ENCODE results near the gene PAGE1.
"Not testable (repeated sequence)": the region's sequence is repeated elsewhere in the genome, so short reads cannot be mapped to it uniquely, and the experiment has no call there.

PAGE1 gene, protein sequence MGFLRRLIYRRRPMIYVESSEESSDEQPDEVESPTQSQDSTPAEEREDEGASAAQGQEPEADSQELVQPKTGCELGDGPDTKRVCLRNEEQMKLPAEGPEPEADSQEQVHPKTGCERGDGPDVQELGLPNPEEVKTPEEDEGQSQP

DNA sequence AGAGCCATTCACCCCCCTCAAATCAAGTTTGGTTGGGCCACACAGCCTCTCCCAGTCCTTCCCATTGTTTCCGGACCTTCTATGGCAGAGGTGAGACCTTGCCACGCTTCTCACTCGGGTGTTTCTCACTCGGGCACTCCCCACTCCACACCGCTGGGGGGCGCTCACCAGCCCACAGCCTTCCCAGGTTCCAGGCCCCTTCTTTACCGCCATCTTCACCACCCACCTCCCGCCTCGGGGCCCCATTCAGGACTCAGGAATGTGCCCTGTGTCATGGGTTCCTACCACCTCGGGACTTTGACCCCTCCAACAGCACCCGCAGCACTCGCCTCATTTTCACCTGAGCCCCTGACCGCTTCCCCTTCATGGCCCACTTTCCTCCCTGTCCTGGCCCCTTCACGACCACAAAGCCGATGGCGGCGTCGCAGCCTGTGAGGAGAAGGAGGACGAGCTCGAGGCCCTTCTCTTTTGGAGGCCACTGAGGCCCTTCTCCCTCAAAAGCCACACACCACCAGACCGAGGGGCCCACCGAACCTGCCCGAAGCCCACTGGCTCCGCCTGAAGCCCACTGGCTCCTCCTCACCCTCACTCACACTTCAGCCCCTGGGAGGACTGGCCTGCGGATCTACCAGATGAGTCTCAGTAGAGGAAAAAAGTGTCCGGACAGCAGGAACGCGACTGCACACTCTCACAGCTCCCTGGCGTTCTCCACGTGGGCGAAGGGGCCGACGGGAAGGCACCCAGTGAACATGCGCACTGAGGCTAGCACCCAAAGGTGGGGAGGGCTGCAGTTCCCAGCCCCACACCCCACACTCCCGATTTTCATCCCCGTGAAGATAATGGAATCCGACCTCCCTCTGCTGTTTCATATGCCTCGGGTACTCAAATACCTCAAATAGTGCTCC, at the start of gene PAGE1:
PAGE1 (minus strand) TSS at position 709 of the 905 bp plus-strand sequence. CDS start 1,214 bp downstream, outside the sequence.
- ATAC-seq (no peak), DNase-seq (no peak)

DNA sequence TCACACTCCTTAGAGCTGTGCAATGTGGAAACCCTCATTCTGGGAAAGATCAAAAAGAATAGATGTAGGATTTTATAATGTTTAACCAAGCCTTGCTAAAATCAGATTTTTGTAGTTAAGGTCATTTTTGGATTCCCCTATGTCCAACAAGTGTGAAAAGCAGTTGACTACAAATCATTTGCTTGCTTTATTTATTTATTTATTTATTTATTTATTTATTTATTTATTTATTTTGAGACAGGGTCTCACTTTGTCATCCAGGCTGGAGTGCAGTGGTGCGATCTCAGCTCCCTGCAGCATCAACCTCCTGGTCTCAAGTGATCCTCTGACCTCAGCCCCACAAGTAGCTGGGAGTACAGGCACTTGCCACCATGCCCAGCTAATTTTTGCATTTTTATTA, 45.7 kb upstream of the PAGE1 start:
- DNase-seq, ATAC-seq: not testable (repeated sequence)

DNA sequence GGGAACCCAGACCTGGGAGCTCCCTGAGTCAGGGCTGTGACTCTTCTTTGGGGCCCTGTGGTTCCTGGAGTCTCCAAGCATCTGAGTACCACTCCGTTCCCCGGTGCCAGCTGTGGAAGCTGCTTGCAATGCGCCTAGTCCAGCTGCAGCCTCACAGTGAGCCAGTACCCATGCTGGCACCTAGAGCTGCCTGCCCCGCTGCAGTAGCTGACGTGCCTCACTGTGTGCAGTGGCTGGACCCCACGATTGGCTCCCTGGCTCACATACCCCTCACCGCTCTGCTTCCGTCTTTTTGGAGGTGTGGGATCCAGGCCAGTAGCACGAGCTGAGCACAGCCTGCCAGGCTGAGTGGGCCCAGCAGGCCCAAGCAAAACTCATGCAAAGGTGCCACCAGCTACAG, 32.1 kb upstream of the PAGE1 start:
- DNase-seq (no peak), ATAC-seq (no peak)

DNA sequence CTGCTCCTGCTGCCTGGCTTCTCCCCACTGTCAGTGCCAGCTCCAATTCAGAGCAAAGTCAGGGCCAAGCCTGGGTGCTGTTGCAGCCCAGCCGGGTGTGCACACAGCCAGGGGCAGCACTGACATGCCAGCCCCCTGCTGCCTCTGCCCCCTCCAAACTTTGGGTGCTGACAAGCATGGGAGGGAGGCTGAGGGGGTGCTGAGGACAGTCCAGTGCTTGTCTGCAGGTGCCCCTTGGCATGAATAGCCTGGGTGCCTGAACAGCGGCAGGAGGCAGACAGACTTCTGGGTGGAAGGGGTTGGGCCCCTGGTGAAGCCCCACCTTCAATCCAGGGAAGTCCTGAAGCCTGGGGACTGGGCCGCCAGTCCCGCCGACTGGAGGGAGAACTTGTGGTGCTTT, 31.2 kb upstream of the PAGE1 start:
- ATAC-seq (no peak), DNase-seq (no peak)

DNA sequence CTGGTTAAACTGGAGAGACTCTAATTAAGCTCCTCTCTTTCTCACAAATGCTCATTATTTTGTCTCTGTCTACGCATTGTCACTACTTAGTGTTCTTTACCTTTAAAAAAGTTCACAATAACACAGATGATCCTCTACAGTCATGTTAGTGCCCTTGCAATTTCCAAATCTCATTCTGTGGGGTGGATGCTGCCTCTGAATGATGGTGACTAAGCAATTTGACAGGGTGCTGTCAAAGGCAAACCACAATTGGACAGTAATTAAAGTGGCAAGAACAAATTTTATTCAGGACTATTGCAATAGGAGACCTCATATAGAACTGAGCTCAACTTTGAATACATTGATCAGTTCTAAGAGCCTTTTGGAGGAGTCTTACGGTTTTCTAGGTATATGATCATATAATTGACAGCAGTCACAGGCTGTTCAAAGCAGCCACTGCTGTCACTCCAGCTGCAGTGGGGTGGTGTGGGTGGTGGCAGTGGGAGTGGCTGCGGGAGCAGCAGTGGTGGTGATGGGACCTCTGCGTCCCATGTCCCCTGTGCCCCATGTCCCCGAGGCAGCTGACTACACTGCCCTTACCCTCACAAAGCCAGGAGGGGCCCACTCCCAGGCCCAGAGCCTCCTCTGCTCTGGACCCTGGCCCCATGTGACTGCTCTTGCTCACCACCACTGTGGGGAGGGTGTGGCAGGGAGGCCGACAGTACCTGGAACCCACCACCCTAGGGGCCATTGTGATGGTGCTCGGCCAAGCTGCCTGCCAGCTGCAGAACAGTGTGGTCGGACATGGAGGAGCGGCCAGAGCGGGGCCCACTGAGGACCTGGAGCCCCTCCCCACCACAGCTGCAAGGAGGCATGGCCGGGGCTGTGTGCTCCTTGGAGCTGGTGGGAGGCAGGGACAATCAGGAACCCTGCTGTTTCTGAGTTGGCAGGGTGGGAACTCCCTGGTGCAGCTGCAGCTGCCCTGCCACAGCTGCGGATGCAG, 30.4 kb upstream of the PAGE1 start:
- ATAC-seq (no peak), DNase-seq (no peak)

DNA sequence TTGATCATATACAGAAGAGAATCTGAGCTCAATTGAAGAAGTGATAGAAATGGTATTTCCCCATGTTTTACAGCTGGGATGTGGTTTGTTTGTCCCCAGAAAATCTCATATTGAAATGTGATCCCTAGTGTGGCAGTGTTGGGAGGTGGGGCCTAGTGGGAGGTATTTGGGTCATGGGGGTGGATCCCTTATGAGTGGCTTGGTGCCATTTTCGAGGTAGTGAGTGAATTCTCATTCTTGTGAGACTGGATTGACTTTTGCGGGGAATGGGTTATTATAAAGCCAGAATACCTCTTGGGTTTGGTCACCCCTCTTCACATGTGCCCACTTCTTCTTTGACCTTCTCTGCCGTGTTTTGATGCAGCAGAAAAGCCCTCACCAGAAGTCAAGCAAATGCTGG, 29.6 kb upstream of the PAGE1 start:
- ATAC-seq (no peak), DNase-seq (no peak)

DNA sequence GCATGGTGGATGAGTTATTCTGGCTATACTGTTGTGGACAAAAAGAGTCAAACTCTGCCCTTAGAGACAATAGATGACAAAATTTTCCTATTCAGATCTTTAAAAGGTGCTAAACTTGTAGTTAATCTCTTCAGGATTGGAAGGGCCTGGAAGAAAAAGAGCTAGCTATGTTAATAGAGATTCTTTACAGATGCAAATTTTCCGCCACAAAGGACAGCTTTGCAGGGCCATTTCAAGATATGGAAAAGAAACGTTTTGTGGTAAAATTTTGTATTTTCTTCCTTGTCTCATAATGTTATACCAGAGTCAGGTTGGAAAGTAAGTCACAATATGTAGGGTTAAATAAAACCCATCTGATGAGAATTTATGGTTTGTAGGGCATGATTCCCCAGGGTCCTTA, 24.3 kb upstream of the PAGE1 start:
- not testable (repeated sequence) for DNase-seq, ATAC-seq

DNA sequence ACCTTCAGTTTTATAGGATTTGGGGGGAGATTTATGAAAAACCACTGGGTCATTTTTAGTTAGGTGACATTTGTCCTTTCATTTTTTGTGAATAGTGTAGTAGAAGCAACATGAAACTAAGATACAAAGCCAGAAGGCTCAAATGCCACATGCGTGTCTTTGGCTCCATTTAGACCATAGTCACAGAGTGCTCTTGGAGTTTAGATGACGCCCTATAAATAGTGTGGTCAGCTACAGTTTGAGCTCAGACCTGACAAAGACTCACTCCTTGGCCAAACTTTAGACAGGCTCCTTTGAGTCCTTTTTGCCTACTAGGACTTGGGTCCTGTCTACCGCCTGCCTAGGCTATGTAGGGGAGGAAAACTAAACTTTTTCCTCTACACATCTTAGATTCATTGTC, 16.8 kb upstream of the PAGE1 start:
- ATAC-seq (no peak), DNase-seq (no peak)

DNA sequence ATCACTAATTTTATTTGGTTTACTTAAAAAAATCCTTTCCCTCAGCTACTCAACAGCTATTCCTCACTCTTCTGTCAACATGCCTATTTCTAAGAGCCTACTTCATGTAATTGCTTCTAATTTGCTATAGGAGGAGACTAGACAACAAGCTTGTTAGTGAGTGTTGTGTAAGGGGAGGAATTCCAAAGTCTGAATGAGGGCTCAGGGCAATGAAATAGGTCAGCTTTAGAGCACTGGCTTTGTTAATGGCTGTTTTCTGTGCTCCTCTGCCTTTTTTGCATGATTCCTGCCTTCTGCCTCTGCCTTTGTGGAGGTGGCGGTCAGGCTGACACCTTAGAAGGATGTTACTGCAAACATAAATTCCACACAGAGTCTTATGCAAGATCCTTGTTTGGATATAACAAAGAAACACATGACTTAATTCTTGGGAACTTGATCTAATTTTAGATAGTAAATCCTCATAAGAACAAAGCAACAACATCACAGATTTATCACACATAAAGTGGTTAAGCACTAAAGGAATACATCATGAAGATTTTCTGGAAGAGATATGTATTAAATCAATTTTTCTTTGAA, 15.0 kb upstream of the PAGE1 start:
- no peak for DNase-seq
- ATAC-seq, result no peak

DNA sequence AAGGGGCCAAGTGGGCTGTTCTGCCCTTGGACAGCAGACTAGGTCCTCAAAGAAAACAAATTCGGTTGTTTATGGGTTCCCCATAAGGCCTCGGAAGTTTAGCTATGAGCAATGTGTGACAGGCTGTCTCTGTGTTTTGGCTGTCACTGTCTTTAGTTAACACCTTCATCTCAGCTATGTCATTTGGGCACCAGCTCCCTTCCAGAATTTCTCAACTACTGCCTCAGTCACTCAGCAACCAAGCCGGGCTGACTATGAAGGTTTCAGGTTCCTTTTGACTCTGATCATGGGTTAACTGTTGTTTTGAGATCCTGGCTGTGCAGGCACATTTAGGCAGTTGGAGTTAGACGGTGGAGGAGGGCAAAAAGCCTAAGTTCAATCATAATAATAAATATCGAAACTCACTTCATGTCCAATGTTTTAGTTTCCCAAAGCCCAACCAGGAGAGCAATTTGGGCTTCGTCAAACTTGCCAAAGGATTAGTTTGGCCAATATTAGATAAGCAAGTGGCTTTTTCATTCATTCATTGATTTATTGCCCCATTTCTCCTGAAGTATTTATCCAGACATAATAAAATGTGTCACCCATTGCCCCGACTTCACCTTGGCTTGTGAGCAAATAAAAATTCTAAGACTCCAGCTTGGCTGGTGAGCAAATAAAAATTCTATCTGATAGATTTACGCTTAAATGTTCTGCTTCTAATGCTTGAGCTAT, 9.1 kb upstream of the PAGE1 start:
- DNase-seq (no peak), ATAC-seq (no peak)

DNA sequence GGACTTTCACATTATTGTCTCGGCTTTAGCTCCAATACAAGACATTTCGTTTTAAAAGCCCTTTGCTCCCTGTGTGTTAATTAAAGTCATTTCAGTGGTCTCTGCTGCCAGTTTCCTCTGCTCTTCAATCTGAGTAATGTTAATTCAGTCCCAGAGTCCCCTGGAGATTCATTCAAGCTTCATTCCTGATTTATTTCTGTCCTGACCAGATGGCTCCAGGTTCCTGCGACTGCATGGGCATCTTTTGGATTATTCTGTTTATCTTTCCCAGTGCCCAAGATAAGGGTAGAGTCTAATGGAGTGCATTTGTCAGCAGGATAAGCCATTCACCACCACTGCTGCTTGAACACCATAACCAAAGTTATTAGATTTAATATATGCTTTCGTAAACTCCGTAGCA, 6.1 kb upstream of the PAGE1 start:
- DNase-seq, result no peak
- no peak for ATAC-seq

DNA sequence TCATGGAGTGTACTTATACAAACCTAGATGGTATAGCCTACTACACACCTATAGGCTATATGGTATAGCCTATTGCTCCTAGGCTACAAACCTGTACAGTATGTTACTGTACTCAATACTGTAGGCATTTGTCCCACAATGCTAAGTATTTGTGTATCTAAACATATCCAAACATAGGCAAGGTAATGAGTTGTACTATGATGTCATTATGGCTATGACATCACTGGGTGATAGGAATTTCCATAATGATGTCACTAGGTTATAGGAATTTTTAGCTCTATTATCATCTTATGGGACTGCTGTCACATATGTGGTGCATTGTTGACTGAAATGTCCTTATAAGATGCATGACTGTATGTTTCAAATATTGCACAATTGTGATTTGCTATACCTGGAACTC, 5.5 kb upstream of the PAGE1 start:
- no peak for ATAC-seq
- DNase-seq, result no peak

DNA sequence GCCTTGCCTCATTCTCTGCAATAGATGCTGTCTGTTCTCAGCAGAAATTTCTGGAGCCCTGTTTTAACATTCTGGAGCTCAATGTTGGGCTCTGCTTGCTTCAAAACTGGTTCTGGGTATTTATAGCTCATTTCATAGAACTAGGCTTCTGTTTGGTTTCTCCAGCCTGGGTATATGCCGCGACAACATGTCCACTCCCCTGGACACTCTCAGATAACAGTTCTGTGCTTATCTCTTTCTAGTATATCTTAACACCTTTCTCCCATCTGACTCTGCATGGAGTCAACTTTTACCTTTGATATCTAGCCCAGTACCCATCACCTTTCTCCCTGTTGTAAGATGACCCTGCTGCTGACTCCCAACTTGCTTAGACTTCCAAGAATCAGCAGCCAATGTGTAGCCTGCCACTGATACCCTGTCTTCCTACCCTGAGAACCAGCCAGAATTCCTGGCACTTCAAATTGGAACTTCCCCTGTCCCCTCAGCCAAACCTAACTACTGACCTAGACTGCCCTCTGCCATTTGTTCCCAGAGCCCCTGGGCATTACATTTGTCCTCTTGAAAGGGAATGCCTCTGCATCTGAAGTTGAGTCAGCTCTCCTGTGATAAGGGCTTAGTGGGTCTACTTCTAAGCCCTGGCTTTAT, 20.6 kb downstream of the PAGE1 start:
- DNase-seq (no peak), ATAC-seq (no peak)

DNA sequence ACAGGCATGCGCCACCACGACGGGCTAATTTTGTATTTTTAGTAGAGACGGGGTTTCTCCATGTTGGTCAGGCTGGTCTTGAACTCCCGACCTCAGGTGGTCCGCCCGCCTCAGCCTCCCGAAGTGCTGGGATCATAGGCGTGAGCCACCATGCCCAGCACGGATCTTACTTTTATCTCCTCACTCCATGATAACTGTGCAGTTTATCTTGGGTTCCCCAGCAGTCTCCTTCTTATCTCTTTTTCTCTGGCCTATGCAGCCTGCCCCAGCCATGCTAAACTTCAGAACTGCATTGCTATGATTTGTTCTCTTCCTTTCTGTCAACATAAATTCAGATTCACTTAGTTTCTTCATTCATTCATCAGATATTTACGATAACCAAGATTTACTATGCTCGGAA, 22.4 kb downstream of the PAGE1 start:
- ATAC-seq, result no peak
- no peak for DNase-seq

DNA sequence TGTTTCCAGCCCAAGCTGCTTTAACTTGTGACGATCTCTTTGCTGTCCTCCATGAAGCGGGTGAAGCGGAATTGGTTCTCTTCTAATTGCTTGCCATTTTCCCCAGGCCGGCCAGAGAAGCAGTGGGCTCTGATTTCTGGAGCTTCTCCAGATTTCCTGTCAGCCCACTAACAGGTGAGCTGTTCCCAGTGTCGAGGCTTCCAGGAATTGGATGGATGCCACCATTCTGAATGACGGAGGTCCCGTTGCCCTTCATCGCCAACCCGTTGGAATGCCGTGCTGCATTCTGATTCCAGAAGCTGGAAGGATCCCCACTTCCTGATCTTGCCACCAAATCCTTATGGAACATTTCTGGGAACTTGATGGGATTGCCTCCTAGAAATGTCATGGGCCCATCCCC, 31.0 kb downstream of the PAGE1 start:
- no peak for DNase-seq
- no peak for ATAC-seq

DNA sequence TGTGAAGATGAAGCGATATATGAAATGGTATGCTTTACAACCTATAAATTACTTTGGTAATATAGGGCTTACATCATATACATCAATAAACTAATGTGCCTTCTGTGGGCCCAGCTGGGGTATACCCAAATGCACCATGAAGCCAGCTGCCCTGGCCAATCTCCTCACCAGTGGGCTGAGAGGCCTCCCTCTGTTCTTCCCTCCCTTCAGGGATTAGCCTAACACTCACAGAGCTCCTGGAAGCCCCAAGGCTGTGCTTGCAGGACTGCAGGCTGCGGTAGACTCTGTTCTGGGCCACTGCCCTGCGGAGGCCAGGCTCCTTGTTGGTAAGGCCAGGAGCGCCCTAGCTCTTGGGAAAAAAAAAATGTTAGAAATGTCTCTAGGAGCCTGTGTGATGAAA, 33.9 kb downstream of the PAGE1 start:
- no peak for ATAC-seq

DNA sequence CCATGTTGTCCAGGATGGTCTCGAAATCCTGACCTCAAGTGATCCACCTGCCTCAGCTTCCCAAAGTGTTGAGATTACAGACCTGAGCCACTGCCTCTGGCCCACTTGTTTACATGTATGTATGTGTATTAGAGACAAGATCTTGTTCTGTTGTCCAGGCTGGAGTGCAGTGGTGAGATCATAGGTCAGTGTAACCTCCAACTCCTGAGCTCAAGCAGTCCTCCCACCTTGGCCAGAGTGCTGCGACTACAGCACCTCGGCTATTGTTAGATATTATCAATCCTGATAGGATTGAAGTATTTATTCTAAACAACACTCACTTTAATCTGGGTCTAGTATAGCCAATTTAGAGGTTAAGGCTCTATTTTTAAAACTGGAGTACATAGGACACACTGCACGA, 36.0 kb downstream of the PAGE1 start:
- DNase-seq (no peak), ATAC-seq (no peak)

More for the DNA sequence above, 33.9 kb downstream of the PAGE1 start:
- no peak for DNase-seq

DNA sequence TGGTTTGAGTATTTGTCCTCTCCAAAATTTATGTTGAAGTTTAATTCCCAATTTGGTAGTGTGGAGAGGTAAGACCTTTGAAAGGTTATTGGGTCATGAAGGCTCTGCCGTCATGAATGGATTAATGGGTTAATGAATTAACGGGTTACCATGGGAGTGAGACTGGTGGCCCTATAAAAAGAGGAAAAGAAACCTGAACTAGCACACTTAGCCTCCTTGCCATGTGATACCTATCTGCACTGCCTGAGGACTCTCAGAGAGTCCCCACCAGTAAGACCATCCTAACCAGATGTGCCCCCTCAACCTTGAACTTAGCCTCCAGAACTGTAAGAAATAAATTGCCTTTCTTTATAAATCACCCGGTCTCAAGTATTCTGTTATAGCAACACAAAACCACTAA, 39.3 kb downstream of the PAGE1 start:
- ATAC-seq (no peak), DNase-seq (no peak)

DNA sequence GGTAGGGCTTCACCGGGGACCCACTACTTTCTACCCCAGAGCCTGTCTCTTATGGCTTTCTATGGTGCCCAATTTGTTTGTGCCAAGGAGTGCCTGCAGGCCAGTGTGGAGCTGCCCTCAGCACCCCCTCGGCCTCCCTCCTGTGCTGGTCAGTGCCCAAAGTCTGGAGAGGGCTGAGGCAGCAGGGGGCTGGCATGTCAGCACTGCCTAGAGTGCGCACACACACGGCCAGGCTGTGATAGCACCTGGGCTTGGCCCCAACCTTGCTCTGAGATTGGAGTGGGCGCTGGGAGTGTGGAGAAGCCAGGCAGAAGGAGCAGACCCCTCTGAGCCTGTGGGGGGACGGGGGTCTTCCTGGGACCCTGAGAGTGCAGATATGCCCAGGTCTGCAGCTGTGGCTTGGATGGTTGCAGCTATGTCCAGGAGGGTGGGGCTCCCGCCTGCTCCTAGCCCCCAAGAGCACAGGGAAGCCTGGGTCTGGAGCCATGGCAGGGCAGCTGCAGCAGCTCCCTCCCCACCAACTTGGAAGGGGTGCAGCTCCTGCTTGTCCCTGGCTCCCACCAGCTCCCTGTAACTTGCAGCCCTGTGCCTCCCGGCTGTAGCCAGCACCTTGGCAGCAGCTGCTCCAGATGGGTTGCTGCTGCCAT, 50.7 kb downstream of the PAGE1 start:
- ATAC-seq (no peak), DNase-seq (no peak)

All from stimulated activated naive CD8-positive, alpha-beta T cell treated with anti-CD3 and anti-CD28 coated beads, Interleukin-15, Interleukin-2, amounts not matched to agents 100 U/mL and 50 U/mL, for 24 hours (primary cell).